DOHH2 (cell line): ENCODE measurements around the gene UROC1.

ENCODE experiments used
- H3F3A ChIP-seq: fragments of 200-600 bp; sonication (generic), shearing (Covaris generic); 2 replicates; pipeline ENCODE4 v1.6.0; 2016; ENCODE audit warnings: antibody characterized with exemption, mild to moderate bottlenecking; ENCODE audit not compliant: control insufficient read depth, insufficient read depth
- H3K27ac ChIP-seq: fragments of 200-600 bp; sonication (generic); 2 replicates; pipeline ENCODE4 v1.5.1; 2014; ENCODE audit warnings: low read depth, mild to moderate bottlenecking, low read length, moderate library complexity
- H3K27me3 ChIP-seq: fragments of 200-600 bp; sonication (generic); 2 replicates; pipeline ENCODE4 v1.6.1; 2014; ENCODE audit warnings: mild to moderate bottlenecking, low read length, mixed read lengths; ENCODE audit not compliant: control insufficient read depth
- H3K36me3 ChIP-seq: fragments of 200-600 bp; sonication (generic); 2 replicates; pipeline ENCODE4 v1.6.1; 2014; ENCODE audit warnings: mild to moderate bottlenecking, low read length, moderate library complexity, mixed read lengths; ENCODE audit not compliant: control insufficient read depth
- H3K4me1 ChIP-seq: fragments of 200-600 bp; sonication (generic); 2 replicates; pipeline ENCODE4 v1.6.1; 2014; ENCODE audit warnings: mild to moderate bottlenecking, low read length, mixed read lengths; ENCODE audit not compliant: control insufficient read depth
- H3K4me2 ChIP-seq: fragments of 200-600 bp; sonication (generic); 2 replicates; pipeline ENCODE4 v1.6.0; 2014; ENCODE audit warnings: mild to moderate bottlenecking, low read length, moderate library complexity
- H3K4me3 ChIP-seq: fragments of 200-600 bp; sonication (generic); 2 replicates; pipeline ENCODE4 v1.5.1; 2014; ENCODE audit warnings: mild to moderate bottlenecking, low read length, mixed read lengths
- H3K79me2 ChIP-seq: fragments of 200-600 bp; sonication (generic); 2 replicates; pipeline ENCODE4 v1.6.1; 2014; ENCODE audit warnings: mild to moderate bottlenecking, low read length, mixed read lengths; ENCODE audit not compliant: control insufficient read depth
- H3K9me2 ChIP-seq: fragments of 200-600 bp; sonication (generic); replicated peaks from 2 replicates; pipeline ENCODE4 v1.6.1; 2014; ENCODE audit warnings: mild to moderate bottlenecking, low read length, mixed read lengths; ENCODE audit not compliant: control insufficient read depth
- H3K9me3 ChIP-seq: fragments of 200-600 bp; sonication (generic); 2 replicates; pipeline ENCODE4 v1.6.1; 2014; ENCODE audit warnings: antibody characterized with exemption, low read length, mixed read lengths; ENCODE audit not compliant: control insufficient read depth, insufficient read depth
- H4K20me1 ChIP-seq: fragments of 200-600 bp; sonication (generic); 2 replicates; pipeline ENCODE4 v1.6.0; 2014; ENCODE audit warnings: low read depth, mild to moderate bottlenecking, antibody characterized with exemption, low read length, moderate library complexity; ENCODE audit not compliant: control insufficient read depth, insufficient read depth
- EZH2phosphoT487 ChIP-seq: fragments of 200-600 bp; sonication (generic); IDR thresholded peaks from 2 replicates; pipeline ENCODE4 v1.6.1; 2017; ENCODE audit warnings: borderline replicate concordance, mild to moderate bottlenecking, antibody characterized with exemption, low read length, moderate library complexity, mixed read lengths
- TF ChIP-seq, protein P1 (sequence below): fragments of 200-600 bp; sonication (generic); IDR thresholded peaks from one replicate; pipeline ENCODE4 v1.5.1; 2014; ENCODE audit warnings: antibody characterized with exemption, mild to moderate bottlenecking, low read depth, low read length; ENCODE audit not compliant: poor library complexity, severe bottlenecking

UROC1 gene

DNA sequence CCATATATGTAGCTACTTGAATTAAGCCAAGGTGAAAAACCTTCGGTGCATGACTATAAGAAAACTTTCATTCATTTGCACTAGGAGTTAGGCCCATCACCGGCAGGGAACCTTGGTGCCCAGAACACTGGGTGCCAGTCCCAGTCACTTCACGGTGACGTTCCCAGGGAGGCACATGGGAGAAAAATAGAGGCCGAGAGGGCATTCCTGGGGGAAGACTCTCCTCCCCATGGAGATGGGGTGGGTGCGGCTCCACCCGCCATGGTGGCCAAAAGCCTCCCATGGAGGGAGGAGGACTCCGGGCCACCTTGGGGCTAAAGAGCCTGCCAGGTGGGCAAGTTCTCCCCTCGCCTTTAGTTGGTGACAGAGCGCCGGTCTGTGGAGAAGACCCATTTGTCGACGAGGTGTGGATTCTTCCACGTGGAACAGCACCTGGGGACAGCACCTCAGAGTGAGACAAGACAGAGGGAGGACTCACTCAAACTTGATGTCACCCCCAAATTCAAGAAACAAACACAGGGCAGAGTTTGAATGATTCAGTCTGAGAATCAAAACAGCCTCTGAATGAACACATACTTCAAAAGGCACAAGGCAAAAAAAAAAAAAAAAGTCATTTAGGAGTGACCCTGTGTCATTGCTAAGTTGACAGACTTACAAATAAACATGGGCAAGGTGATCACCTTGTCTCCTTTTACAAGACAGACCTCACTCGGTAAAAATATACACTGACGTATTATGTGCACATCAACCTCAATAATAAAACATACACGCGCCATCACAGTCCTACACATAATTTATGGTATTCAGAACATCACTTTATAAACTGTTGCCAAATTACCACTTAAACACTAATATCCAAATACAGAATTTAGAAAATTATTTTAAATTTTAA, 80.5 kb downstream of the UROC1 start:
- H3K36me3 ChIP-seq: no peaks in the 10 kb centered on the region; the same call in 1 of the 2 replicates
- no peak overlapping the region for H3K4me3 ChIP-seq
- TF ChIP-seq, protein P1, sequence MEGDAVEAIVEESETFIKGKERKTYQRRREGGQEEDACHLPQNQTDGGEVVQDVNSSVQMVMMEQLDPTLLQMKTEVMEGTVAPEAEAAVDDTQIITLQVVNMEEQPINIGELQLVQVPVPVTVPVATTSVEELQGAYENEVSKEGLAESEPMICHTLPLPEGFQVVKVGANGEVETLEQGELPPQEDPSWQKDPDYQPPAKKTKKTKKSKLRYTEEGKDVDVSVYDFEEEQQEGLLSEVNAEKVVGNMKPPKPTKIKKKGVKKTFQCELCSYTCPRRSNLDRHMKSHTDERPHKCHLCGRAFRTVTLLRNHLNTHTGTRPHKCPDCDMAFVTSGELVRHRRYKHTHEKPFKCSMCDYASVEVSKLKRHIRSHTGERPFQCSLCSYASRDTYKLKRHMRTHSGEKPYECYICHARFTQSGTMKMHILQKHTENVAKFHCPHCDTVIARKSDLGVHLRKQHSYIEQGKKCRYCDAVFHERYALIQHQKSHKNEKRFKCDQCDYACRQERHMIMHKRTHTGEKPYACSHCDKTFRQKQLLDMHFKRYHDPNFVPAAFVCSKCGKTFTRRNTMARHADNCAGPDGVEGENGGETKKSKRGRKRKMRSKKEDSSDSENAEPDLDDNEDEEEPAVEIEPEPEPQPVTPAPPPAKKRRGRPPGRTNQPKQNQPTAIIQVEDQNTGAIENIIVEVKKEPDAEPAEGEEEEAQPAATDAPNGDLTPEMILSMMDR: no peak
- TF ChIP-seq EZH2phosphoT487: no peak
- no peaks in the 10 kb centered on the region for H3K9me3 ChIP-seq
- H3K4me2 ChIP-seq: no peak overlapping the region
- no peak overlapping the region for H3K27ac ChIP-seq
- no peaks in the 10 kb centered on the region for H3K9me2 ChIP-seq
- H3F3A ChIP-seq: no peaks in the 10 kb centered on the region
- no peaks in the 10 kb centered on the region for H3K27me3 ChIP-seq
- H4K20me1 ChIP-seq: no peaks in the 10 kb centered on the region; the same call in 1 of the 2 replicates
- H3K4me1 ChIP-seq: no peaks in the 10 kb centered on the region
- no peaks in the 10 kb centered on the region for H3K79me2 ChIP-seq

DNA sequence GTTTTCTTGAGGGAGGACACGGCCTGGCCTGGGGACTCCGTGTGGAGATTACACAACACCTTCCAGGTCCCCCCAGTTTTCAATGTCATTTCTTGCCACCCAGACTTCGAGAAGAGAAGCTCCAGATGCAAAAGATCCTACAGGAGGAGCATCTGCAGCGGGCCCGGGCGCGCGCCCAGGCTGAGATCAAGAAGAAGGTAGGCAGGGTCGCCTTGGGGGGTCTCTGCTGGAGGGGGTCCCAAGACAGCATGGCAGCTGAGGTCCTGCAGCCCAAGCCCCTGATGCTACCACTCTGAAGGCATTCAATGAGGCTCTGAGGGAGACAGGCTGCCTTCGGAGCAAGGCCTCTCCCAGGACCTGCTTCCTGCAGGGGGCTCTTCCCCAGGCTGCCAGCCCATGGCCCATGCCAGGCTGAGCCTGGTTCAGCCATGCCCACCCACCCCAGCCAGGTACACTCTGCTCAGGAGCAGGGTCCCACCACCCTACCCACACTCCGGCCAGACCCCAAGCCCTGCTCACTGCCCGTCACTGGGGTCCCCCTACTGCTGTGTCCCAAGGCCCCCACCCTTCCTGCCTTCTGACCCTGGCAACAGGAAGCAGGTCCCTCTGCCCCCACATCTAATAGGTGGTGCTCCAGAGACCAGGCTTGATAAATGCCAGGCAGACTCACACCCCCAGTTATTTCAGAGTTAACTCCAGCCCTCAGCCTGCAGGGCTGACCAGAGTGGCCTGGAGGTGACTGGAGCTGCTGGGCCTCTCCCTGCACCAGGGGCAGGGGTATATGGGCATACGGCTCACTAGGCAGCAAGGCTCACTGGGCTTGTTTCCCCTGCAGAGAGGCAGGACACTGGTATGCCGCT, 81.9 kb downstream of the UROC1 start:
- Histone ChIP-seq H3K9me3 (no peaks in the 10 kb centered on the region), H3K4me3 (no peak overlapping the region), H3F3A (no peaks in the 10 kb centered on the region), H3K27me3 (no peaks in the 10 kb centered on the region), H3K4me1 (no peaks in the 10 kb centered on the region), H3K27ac (no peak overlapping the region), H3K36me3 (no peaks in the 10 kb centered on the region; the same call in 1 of the 2 replicates), H3K79me2 (no peaks in the 10 kb centered on the region), H3K4me2 (no peak overlapping the region), H3K9me2 (no peaks in the 10 kb centered on the region), H4K20me1 (no peaks in the 10 kb centered on the region; the same call in 1 of the 2 replicates)
- TF ChIP-seq, protein P1: no peak
- no peak for TF ChIP-seq EZH2phosphoT487

DNA sequence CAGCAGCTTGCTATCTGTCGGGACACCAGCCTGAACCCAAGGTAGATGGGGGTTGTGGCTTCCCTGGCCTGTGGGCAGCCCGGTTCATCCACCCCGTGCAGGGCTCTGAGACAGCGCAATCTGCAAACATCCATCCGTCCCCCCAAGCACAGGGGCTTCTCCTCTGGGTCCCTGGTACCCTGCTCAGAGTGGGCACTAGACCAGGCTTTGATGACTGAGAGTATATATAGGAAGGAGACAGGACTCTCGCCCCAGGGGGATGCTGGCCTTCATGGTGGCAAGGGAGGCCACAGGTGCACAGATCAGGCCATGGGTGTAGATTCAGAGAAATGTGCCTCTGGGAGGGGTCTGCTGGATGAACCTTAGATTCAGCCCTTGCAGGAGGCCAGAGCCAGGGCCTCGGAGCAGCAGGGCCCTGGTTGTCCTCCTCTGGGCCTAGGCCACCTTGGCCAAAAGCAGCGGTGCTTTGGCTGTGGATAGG, 82.6 kb downstream of the UROC1 start:
- TF ChIP-seq, protein P1: no peak
- no peak for TF ChIP-seq EZH2phosphoT487
- Histone ChIP-seq H3K27ac (no peak overlapping the region), H3K4me2 (no peak overlapping the region), H3K79me2 (no peaks in the 10 kb centered on the region), H4K20me1 (no peaks in the 10 kb centered on the region; the same call in 1 of the 2 replicates), H3F3A (no peaks in the 10 kb centered on the region), H3K36me3 (no peaks in the 10 kb centered on the region; the same call in 1 of the 2 replicates), H3K27me3 (no peaks in the 10 kb centered on the region), H3K4me3 (no peak overlapping the region), H3K9me3 (no peaks in the 10 kb centered on the region), H3K9me2 (no peaks in the 10 kb centered on the region), H3K4me1 (no peaks in the 10 kb centered on the region)
